AG08395 (cell line): ENCODE results near the gene ADRA1B.
A peak's percentile ranks its signal among the peaks of the same experiment; 100 is the strongest.
"Not testable (repeated sequence)": the region's sequence is repeated elsewhere in the genome, so short reads cannot be mapped to it uniquely, and the experiment has no call there.

Experiments
- DNase-seq: peaks from one replicate; pipeline ENCODE4 v3.0.0; 2012; ENCODE audit warnings: mixed read lengths, low spot score

ADRA1B gene

DNA sequence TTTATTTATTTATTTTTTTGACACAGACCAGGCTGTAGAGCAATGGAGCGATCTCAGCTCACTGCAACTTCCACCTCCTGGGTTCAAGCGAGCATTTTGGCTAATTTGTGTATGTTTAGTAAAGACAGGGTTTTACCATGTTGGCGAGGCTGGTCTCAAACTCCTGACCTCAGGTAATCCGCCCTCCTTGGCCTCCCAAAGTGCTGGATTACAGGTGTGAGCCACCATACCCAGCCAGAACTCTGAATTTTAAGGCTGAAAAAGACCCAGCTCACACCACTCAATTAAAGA lies 49.5 kb downstream of the ADRA1B start:
- DNase-seq: not testable (repeated sequence)

DNA sequence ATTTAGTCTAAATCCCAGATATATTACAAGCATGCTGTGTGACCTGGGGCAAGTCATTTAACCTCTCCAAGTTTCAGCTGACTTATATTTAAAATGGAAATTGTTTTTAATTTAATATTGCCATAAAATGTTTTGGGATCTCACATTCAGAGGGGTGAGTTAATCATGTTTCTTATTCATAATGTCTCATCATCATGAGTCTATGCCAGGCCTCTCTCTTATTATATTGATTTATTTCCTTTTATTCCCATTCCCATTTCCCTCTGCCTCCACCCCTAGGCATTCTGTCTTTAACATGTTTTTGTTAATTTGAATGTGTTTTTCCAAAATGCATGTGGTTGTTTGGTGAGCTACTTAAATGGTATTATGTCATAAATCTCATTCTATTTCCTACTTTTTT lies 53.7 kb downstream of the ADRA1B start:
- DNase-seq: peak; percentile 10

DNA sequence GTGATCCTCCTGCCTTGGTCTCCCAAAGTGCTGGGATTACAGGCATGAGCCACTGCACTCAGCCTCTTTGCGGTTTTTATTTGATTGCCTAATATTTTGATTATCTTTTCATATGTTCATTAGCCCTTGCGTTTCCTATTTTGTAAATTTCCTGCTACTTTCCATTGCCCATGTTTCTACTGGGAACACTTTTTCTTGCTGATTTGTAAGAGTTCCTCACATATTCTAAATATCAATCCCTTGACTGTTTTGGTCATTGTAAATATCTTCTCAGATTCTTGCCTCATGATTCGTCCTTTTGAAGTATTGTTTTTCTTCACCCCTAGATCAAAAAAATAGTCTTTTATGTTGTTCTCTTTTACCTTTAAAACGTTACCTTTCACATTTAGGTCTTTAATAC lies 54.8 kb downstream of the ADRA1B start:
- DNase-seq: peak; percentile 31

DNA sequence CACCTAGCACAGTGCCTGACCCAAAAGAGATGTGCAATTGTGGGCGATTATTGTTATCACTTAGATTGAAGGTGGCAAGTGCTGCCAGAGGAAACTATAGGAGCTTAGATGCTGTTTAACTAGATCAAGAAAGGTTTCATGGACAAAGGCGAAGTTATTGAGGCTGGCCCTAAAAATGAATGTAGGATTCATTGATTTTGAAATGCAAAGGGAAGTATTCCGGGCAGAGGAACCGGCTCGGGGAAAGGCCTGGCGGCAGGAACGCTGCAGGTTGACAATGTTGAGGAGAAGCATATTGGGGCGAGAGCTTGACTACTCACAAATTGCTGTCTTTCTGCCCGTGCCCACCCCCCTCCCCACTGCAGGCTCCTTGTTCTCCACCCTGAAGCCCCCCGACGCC lies 55.2 kb downstream of the ADRA1B start:
- no peak for DNase-seq

DNA sequence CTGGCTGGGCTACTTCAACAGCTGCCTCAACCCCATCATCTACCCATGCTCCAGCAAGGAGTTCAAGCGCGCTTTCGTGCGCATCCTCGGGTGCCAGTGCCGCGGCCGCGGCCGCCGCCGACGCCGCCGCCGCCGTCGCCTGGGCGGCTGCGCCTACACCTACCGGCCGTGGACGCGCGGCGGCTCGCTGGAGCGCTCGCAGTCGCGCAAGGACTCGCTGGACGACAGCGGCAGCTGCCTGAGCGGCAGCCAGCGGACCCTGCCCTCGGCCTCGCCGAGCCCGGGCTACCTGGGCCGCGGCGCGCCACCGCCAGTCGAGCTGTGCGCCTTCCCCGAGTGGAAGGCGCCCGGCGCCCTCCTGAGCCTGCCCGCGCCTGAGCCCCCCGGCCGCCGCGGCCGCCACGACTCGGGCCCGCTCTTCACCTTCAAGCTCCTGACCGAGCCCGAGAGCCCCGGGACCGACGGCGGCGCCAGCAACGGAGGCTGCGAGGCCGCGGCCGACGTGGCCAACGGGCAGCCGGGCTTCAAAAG lies 55.7 kb downstream of the ADRA1B start:
- no peak for DNase-seq

DNA sequence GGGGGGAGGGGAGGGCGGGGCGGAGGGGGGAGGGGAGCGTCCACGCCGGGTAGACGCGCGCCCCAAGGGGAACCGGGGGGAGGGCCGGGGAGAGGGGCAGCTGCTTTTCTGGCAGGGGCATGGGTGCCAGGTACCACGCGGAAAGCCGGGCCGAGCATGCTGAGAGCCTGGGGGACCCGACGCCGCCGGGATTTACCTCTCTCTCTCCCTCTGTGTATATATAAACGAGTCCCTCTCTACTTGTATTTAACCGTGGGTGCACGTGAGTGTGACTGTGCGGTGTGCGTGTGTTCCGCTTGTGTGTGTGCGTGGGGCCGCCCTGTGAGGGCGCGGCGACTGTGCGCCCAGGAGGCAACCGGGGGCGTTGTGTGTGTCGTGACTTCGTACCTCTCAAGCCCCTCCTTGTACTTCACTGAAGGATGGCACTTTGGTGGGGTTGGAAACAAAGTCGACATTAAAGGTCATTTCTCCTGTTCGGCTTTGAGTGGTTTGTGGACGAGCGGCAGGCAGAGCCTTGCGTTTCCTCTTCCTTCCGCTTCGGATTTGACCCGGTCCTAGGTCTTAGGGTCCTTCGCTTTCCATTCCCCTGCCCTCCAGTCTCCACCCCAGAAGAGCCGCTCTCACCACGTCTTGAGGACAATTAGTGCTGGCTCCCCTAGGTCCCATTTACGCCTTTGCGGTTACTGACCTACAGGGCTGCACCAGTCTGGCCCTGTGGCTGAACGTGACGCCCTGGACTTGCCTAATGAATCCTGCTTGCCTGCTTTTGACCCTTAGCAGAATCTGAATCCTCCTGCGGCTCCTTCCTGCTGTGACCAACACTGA lies 56.5 kb downstream of the ADRA1B start:
- DNase-seq: no peak

DNA sequence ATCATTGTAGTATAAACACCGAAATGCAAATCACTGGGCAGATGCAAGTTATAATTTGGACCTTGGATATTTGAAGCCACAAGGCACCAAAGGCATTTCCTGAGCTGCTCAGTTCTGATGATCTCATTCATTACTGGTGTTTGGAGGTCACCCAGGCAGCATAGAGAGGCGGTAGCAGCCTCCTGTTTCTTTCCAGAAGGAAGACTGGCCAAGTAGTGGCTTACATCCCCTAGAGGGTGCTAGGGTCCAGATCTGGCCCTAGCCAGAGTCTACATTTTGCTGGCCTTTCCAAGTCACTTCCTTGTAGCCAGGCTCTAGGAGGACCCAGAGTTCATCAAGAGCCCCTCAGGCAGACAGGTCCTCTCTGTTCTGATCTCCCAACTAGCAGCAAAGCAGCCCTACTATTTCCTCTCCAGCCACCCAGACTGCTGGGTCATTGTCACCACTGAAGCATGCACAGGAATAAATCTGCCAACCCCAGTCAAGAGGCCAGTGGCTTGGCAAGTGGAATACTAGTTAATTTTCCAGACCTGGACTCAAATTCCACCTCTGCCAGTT lies 59.3 kb downstream of the ADRA1B start:
- DNase-seq: peak; percentile 96

DNA sequence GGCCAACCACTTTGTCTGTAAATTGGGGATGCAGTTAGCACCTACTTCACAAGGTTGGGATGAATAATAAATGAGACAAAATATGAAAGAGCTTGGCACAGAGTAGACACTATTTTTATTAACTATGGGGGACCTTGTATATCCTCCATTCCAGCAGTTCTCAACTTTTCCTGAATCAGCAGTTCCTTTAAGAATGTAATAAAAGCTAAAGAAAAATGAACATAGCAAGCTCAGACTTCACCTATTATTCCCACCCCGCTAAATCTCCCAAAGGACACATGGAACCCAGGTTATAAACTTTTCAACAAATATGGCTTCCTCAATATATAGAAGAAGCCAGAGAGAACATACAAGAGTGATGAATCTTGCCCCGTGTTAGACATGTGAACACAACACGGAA lies 60.6 kb downstream of the ADRA1B start:
- DNase-seq: no peak

DNA sequence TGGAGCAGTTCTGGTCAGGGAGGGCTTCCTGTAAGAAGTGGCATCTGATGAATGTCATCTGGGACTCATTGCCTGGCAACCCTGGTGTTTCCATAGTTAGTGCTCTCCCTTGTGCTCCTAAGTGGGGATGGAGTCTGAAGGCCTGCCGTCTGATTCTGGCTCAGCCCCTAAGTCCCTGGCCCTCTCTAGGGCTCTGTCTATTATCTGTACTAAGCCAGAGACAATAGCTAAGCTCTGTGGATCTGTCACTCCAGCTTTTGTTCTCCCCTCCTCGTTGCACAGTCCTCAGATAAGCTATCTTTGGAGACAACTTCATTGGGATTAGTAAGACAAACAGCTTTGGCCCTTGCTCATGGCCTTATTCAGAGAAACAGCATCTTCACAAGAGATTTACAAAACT lies 62.1 kb downstream of the ADRA1B start:
- no peak for DNase-seq

DNA sequence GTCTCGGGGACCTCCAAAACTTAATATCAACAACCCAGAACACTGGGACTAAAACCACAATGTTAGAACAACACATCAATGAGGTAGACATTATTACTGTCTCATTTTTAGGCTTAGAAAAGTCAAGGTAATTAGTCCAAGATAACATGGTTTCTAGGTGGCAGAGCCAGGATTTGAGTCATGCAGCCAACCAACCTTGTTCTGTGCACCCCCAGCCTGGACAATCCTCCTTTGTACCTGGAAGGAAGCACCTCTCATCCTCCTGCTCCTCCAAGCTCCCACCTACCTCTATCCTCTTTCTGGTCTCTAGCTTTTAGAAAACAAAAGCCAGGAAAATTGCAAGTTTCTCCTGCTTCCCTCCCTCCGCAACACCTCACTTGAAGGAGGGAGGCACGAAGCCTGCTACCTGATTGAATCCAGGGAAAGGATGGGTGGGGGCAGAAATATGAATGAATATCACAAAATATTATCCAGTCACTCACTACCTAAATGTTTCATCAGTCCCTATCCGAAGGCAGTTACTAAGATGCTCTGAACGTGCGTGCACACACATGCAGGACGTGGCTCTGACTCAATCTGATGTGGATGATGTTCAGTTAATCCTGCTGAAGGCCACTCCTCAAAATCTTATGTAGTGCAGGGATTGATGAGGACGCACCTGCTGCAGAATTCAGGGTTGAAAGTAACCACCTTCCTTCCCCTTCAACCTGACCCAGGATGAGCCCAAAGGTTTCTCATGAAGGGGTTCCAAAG lies 66.3 kb downstream of the ADRA1B start:
- no peak for DNase-seq

DNA sequence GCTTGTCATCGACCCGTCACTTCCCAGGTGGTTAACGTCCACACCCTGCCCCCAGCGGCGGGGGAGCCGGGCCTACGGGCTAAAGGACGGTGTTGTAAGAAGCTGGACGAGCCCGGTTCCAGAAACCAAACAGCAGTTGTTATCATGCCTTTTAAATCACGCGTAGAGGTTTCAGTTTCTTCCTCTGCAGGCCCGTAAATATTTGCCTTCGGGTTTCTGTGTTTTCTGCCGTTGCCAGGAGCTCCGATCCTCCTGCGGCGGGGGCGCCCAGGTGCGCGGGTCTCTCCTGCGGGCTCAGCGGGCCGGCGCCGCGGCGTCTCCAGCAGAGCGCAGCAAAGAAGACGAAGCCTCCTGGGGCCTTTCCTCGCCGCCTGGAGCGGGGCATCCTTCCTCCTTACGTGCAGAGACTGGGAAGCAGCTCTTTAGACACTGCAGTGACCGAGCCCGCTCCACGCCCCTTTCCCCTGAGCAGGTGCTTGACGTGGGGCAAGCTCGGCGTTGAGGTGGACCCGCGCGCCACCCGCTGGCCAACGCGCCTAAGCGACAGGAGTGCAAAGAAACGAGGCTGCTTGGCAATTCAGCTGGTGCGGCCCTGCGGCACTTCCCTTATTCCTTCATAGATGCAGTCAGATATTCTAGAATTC lies 70.9 kb downstream of the ADRA1B start:
- DNase-seq: peak; percentile 76

DNA sequence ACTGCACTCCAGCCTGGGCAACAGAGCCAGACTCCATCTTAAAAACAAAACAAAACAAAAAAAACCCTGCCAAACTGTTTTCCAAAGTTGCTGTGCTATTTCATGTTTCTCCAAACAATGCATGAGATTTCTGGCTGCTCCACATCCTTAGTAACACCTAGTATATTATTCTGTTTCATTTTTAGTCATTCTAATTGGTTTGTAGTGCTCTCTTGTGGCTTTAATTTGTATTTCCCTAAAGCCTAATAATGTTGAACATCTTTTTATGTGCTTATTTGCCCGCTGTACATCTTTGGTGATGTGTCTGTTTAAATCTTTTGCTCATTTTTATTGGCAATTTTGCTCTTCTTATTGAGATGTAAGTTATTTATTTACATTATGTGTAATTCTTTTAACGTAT lies 74.2 kb downstream of the ADRA1B start:
- DNase-seq: no peak

DNA sequence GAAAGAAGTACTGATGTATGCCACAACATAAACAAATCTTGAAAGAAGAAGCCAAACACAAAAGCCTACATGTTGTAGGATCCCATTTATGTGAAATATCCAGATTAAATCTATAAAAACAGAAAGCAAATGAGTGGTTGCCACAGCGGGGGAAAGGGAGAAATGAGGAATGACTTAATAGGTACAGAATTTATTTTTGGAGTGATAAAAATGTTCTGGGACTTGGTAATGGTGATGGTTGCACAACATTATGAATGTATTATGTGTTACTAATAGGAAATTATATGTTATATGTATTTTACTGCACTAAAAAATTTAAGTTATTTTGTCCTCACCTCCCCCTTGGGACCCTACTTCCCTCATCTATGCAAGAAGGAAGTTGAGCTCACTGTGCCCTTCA lies 76.3 kb downstream of the ADRA1B start:
- DNase-seq: no peak

DNA sequence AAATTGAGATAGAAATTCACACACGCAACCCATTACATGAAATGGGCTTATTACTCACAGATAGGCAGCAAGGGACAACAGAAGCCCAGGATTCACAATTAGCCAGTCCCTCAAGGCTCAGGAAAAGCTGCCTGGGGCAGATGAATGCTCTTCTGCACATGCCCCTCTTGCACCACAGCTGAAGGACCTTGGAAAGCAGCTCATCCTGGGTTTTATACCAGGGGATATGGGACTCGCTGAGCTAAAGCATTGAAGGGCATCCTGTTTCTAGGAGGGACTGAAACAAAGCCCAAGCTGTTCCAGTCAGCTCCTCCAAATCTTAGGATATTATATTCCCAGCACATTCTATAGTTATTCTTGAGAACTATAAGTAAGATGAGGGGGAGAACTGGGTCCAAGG lies 76.9 kb downstream of the ADRA1B start:
- DNase-seq: no peak

DNA sequence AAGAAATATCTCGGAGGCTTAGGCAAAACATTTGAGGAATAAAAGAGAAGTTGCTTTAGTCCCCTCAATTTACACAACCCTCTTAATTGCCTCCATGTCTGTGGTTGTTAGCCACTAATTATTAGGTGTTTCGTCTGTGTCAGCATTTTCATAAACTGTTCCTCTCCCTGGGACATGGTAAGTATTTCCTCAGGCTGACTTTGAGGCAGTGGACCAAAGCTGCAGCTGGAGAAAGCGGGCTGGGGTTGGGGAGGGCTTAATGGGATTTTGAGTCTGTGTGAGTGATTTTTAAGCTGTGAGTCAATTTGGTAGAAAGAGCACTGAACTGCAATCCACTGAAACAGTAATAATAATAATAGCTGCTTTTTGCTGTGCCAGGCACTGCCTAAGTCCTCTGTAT lies 79.6 kb downstream of the ADRA1B start:
- DNase-seq: no peak

DNA sequence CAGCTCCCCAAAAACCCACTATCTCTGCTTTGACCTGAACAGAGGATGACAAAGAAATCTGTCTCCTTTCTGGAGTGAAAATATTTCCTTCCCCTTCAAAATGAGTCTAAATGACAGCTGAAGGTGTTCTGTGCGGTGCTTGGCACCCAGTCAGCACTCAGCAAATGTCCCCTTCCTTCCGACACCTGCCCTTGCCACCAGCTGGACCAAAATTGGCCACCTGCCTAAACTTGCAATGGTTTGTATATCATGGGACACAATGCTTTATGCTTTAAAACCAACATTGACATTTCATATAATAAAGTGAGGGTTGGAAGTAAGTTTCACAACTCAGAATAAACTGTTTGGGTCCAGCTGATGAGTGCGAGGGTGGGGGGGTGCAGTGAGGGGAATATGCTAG lies 85.2 kb downstream of the ADRA1B start:
- no peak for DNase-seq

DNA sequence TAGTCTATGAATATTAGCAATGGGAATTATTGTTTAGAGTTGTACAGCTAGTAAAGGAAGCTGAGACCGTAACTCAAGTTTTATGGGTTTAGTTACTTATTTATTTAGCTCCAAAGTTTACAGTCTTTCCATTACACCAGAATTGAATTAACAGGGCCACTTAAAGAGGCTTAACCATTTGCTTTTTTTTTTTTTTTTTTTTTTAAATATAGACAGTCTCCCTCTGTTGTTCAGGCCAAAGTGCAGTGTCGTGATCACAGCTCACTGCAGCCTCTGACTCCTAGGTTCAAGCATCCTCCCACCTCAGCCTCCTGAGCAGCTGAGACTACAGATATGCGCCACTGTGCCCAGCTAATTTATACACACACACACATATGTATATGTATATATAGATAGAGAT lies 91.2 kb downstream of the ADRA1B start:
- no peak for DNase-seq

DNA sequence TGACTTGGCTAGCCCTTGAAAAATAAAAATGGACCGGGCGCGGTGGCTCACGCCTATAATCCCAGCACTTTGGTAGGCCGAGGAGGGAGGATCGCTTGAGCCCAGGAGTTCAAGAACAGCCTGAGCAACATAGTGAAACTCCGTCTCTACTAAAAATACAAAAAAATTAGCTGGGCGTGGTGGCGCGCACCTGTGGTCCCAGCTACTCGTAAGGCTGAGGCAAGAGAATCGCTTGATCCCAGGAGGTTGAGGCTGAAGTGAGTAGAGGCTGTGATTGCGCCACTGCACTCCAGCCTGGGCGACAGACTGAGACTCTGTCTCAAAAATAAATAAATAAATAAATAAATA lies 92.2 kb downstream of the ADRA1B start:
- not testable (repeated sequence) for DNase-seq

DNA sequence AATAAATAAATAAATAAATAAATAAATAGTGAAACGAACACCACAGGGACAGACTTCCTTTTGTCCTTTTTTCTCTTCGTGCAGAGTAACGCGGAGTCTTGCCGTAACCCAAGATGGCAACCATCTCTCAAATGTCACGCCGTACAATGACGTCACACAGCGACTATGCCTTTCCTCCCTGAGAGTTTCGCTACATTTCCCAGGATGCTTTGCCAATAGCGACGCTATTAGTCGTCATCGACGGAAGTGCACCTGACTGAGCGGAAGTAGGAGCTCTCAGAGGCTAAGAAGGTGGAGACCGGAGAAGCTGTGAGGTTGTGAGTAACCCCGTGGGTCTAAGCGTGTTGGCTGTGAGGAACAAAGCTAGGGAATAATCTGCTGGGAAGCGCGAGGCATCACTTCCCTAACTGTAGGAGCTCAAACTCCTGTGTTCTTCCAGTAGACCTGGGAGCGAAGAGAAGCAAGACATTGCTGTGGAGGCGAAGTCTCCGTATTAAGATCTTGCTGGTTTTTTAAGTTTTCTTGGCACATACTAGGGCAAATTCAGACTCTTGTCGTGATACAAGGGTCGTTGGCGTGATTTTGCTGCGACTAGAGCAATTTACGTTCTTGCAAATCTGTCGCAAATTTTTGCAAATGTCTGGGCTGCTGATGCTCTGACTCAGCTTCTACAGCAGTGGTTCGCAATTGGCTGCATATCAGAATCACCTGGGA lies 92.8 kb downstream of the ADRA1B start, which contains the start of gene TTC1:
Gene TTC1 (plus strand): TSS at position 263 of the 714 bp plus-strand sequence. CDS start 1,390 bp downstream, outside the sequence.
- peak; percentile 97 for DNase-seq

DNA sequence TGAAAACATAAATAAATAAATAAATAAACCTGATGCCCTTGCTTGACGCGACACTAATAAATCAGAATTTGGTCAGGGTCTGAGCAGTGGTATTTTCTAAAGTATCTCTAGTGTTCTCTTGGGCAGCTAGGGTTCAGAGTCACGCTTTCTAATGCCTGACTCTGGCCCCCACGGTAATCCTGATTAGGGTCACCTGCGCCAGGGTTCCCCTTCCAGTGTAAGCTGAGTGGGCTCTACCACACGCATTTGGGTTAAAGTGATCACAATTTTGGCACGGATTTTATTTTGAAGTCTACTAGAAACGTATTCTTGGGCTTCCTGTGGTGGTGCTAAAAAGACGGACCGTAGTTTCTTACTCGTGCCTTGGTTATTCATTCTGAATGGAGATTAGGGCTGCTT lies 93.3 kb downstream of the ADRA1B start:
- DNase-seq: no peak

DNA sequence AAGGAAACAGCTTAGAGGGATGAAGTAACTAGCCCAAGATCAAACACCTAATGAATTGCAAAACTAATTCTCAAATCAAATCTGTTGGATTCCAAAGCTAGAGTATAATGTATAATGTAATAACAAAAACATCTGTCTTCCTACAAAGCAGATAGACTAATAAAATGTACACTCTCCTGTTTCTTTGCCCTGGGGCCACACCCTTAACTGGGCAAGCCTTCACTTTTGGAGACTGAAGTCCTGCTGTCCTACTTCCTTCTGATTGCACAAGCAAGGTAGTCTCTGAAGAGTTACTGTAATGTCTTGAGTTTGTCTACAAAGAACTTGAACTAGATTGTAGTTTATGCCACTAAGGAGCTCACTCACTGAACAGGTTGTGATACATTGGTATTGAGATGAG lies 95.2 kb downstream of the ADRA1B start:
- no peak for DNase-seq

DNA sequence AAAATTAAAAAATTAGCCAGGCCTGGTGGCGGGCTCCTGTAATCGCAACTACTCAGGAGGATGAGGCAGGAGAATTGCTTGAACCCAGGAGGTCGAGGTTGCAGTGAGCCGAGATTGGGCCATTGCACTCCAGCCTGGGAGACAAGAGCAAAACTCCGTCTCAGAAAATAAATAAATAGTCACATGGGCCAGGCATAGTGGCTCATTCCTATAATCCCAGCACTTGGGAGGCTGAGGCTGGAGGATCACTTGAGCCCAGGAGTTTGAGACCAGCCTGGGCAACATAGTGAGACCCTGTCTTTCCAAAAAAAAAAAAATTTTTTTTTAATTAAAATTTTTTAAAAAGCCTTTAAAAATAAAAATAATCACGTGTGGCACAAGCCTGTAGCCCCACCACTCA lies 97.9 kb downstream of the ADRA1B start:
- DNase-seq: not testable (repeated sequence)
